Amygdala (tissue), 56 donors: Measurements from ENCODE around the gene PATZ1.
"Not testable (repeated sequence)": the region's sequence is repeated elsewhere in the genome, so short reads cannot be mapped to it uniquely, and the experiment has no call there.

ENCODE experiments used
- DNase-seq, 56 donors: peaks; one replicate each; lab custom pipeline; 2025; lab: John Stamatoyannopoulos, UW

PATZ1 gene

GRCh38 chr22:31346255-31346732, at the start of gene PATZ1:
TSS of gene PATZ1 (minus strand) at chr22:31346346. CDS start at chr22:31345602, 744 bp downstream.
- DNase-seq = peak in 50 of 56 donors; percentile 45 to 93 (median 75)

GRCh38 chr22:31394326-31394725, 48.2 kb upstream of the PATZ1 start:
- DNase-seq = no peak

- no peak for DNase-seq
Observed at GRCh38 chr22:31393893-31394292, 47.7 kb upstream of the PATZ1 start.

- DNase-seq = not testable (repeated sequence)
Observed at GRCh38 chr22:31378651-31379050, 32.5 kb upstream of the PATZ1 start.

- DNase-seq = no peak
Observed at GRCh38 chr22:31378123-31378522, 32.0 kb upstream of the PATZ1 start.

GRCh38 chr22:31377612-31378011, 31.5 kb upstream of the PATZ1 start:
- no peak for DNase-seq

- no peak for DNase-seq
Observed at GRCh38 chr22:31367426-31367825, 21.3 kb upstream of the PATZ1 start.

GRCh38 chr22:31363885-31364465, 17.8 kb upstream of the PATZ1 start:
- DNase-seq = no peak

- DNase-seq = no peak
Observed at GRCh38 chr22:31361743-31362142, 15.6 kb upstream of the PATZ1 start.

GRCh38 chr22:31360029-31360428, 13.9 kb upstream of the PATZ1 start:
- DNase-seq = no peak

- DNase-seq = no peak
Observed at GRCh38 chr22:31354515-31354914, 8.4 kb upstream of the PATZ1 start.

GRCh38 chr22:31350410-31350863, 4.3 kb upstream of the PATZ1 start:
- peak in 4 of 56 donors; percentile 4 to 51 (median 9) for DNase-seq

- no peak for DNase-seq
Observed at GRCh38 chr22:31349960-31350359, 3.8 kb upstream of the PATZ1 start.

GRCh38 chr22:31348766-31349165, 2.6 kb upstream of the PATZ1 start:
- no peak for DNase-seq

- not testable (repeated sequence) for DNase-seq
Observed at GRCh38 chr22:31348009-31348337, 1.8 kb upstream of the PATZ1 start.

- peak in 44 of 56 donors; percentile 27 to 79 (median 54) for DNase-seq
Observed at GRCh38 chr22:31347251-31348008, 1.3 kb upstream of the PATZ1 start.

- peak in 20 of 56 donors; percentile 40 to 75 (median 62) for DNase-seq
Observed at GRCh38 chr22:31346733-31347250, 646 bp upstream of the PATZ1 start.

- peak in 49 of 56 donors; percentile 38 to 93 (median 75) for DNase-seq
Observed at GRCh38 chr22:31345331-31346254, 553 bp downstream of the PATZ1 start.

- DNase-seq = peak in 5 of 56 donors; percentile 22 to 54 (median 34)
Observed at GRCh38 chr22:31344578-31345330, 1.4 kb downstream of the PATZ1 start.

- no peak for DNase-seq
Observed at GRCh38 chr22:31344256-31344577, 1.9 kb downstream of the PATZ1 start.
